Measurements from ENCODE around the gene DPP10.

DNA sequence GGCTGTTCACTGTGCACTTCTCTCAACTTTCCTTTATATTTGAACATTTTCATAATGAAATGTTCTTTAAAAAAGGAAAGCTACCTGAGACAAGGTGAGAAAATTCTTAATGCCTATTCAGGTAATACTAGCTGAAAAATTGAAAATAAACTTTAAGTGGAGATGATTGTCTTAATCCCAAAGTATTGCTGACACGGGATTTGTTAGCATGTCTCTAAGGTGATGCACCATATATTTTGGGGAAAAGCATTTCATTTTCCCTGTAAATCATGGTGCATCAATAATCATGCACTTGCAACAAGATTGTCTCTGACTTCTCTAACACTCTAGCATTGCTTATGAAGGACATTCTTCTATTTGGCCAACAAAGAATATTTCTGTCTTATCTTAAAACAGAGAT is 848.0 kb downstream of the DPP10 start:
- TF ChIP-seq CTCF (IDR thresholded peaks at IDR 0.05; ENCODE audit: low read depth, low read length, missing input control) (no peak), RXRA (IDR thresholded peaks at IDR 0.05) (no peak), FOXA2 (IDR thresholded peaks at IDR 0.05) (no peak), GABPA (IDR thresholded peaks at IDR 0.05 in 1 of 2, conservative IDR thresholded peaks at IDR 0.05 in 1 of 2) (no peak), JUND (IDR thresholded peaks at IDR 0.05) (no peak), MAX (IDR thresholded peaks at IDR 0.05) (no peak), HNF4G (IDR thresholded peaks at IDR 0.05) (no peak)
- TF ChIP-seq, protein P1, sequence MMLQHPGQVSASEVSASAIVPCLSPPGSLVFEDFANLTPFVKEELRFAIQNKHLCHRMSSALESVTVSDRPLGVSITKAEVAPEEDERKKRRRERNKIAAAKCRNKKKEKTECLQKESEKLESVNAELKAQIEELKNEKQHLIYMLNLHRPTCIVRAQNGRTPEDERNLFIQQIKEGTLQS (IDR thresholded peaks at IDR 0.05): no peak
- TF ChIP-seq, protein P2, sequence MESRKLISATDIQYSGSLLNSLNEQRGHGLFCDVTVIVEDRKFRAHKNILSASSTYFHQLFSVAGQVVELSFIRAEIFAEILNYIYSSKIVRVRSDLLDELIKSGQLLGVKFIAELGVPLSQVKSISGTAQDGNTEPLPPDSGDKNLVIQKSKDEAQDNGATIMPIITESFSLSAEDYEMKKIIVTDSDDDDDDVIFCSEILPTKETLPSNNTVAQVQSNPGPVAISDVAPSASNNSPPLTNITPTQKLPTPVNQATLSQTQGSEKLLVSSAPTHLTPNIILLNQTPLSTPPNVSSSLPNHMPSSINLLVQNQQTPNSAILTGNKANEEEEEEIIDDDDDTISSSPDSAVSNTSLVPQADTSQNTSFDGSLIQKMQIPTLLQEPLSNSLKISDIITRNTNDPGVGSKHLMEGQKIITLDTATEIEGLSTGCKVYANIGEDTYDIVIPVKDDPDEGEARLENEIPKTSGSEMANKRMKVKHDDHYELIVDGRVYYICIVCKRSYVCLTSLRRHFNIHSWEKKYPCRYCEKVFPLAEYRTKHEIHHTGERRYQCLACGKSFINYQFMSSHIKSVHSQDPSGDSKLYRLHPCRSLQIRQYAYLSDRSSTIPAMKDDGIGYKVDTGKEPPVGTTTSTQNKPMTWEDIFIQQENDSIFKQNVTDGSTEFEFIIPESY (IDR thresholded peaks at IDR 0.05): no peak

All from liver (tissue), 3 donors.